B cell (primary cell): ENCODE data around the gene CHST11.

Experiments
- CTCF ChIP-seq: fragments of 200-600 bp; IDR thresholded peaks from one replicate; pipeline ENCODE4 v1.8.0; 2022; ENCODE audit warnings: antibody characterized with exemption, mild to moderate bottlenecking
- EZH2 ChIP-seq: IDR thresholded peaks from 2 replicates; pipeline ENCODE4 v1.6.1; 2012; ENCODE audit warnings: borderline replicate concordance, low read depth, mild to moderate bottlenecking, moderate library complexity, low read length; ENCODE audit not compliant: insufficient read depth, poor library complexity, severe bottlenecking

- no peak for TF ChIP-seq CTCF
- TF ChIP-seq EZH2 = no peak
These were observed 178.1 kb downstream of the CHST11 start for GRCh38 chr12:104634852-104635251.
